ENCODE data around the gene NUMB.

DNA sequence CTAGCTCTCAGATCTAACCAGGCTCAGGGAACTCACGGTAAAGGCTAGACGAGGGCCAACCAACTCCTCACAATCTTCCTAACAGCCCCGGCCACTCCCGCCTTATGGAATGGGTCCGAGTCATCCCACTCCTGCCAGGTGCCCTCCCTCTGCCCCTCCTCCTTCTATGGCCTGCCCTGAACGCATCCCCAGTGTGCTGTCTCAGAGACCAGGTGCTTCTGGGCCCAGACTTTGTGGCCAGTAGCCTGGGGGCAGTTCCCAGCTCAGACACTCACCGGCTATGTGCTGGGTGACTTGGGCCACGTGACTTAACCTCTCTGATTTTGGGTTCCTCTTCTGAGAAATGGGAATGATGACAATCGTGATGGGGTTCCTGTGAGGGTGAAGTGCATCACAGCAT, 198.5 kb downstream of the NUMB start:
- TF ChIP-seq, protein P1, sequence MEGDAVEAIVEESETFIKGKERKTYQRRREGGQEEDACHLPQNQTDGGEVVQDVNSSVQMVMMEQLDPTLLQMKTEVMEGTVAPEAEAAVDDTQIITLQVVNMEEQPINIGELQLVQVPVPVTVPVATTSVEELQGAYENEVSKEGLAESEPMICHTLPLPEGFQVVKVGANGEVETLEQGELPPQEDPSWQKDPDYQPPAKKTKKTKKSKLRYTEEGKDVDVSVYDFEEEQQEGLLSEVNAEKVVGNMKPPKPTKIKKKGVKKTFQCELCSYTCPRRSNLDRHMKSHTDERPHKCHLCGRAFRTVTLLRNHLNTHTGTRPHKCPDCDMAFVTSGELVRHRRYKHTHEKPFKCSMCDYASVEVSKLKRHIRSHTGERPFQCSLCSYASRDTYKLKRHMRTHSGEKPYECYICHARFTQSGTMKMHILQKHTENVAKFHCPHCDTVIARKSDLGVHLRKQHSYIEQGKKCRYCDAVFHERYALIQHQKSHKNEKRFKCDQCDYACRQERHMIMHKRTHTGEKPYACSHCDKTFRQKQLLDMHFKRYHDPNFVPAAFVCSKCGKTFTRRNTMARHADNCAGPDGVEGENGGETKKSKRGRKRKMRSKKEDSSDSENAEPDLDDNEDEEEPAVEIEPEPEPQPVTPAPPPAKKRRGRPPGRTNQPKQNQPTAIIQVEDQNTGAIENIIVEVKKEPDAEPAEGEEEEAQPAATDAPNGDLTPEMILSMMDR (conservative IDR thresholded peaks at IDR 0.05 in 1 of 2, IDR thresholded peaks at IDR 0.05 in 1 of 2; ENCODE audit: low read depth in 1 of 2, low read length in 2 of 2): no peak
- TF ChIP-seq EZH2 (IDR thresholded peaks at IDR 0.05; ENCODE audit: low read length, missing control alignments): no peak
